Measurements from ENCODE around the gene DTNB. TPM values are rescaled to one million over a fixed set of nuclear protein-coding genes. Genes with fewer than 3 reads are reported as not detected.

DTNB gene
- total RNA-seq, 4 donors from 2014 or later = 12.4 to 28.8 (median 14.9) TPM

- intact Hi-C loops (cut with DNase I; ENCODE audit: low total_unique reads) = no loop called here
- H3K27ac ChIP-seq = no peak overlapping the region
- no peaks in the 10 kb centered on the region for H3K36me3 ChIP-seq
- DNase-seq = no peak
- no peaks in the 10 kb centered on the region for H3K27me3 ChIP-seq
- H3K4me3 ChIP-seq = no peak overlapping the region
- H3K9me3 ChIP-seq = no peaks in the 10 kb centered on the region
- TF ChIP-seq CTCF (IDR thresholded peaks at IDR 0.05) (no peak), POLR2A (IDR thresholded peaks at IDR 0.05) (no peak)
- H3K4me1 ChIP-seq = no peaks in the 10 kb centered on the region
Measured at GRCh38 chr2:25482341-25482740, 191.0 kb downstream of the DTNB start.

GRCh38 chr2:25481381-25482300 lies 191.7 kb downstream of the DTNB start:
- no peak for DNase-seq
- TF ChIP-seq CTCF (IDR thresholded peaks at IDR 0.05) (no peak), POLR2A (IDR thresholded peaks at IDR 0.05) (no peak)
- no peaks in the 10 kb centered on the region for H3K4me1 ChIP-seq
- H3K27ac ChIP-seq = no peak overlapping the region
- no peaks in the 10 kb centered on the region for H3K36me3 ChIP-seq
- H3K4me3 ChIP-seq = no peak overlapping the region
- no peaks in the 10 kb centered on the region for H3K27me3 ChIP-seq
- intact Hi-C loops (cut with DNase I; ENCODE audit: low total_unique reads) = no loop called here
- no peaks in the 10 kb centered on the region for H3K9me3 ChIP-seq

- Histone ChIP-seq H3K36me3 (no peaks in the 10 kb centered on the region), H3K4me1 (no peaks in the 10 kb centered on the region), H3K27me3 (no peaks in the 10 kb centered on the region), H3K27ac (no peak overlapping the region), H3K9me3 (no peaks in the 10 kb centered on the region), H3K4me3 (no peak overlapping the region)
- no peak for TF ChIP-seq CTCF (IDR thresholded peaks at IDR 0.05)
- no peak for TF ChIP-seq POLR2A (IDR thresholded peaks at IDR 0.05)
- intact Hi-C loops (cut with DNase I; ENCODE audit: low total_unique reads) = no loop called here
- DNase-seq = no peak
Measured at GRCh38 chr2:25480561-25480960, 192.8 kb downstream of the DTNB start.

DNA sequence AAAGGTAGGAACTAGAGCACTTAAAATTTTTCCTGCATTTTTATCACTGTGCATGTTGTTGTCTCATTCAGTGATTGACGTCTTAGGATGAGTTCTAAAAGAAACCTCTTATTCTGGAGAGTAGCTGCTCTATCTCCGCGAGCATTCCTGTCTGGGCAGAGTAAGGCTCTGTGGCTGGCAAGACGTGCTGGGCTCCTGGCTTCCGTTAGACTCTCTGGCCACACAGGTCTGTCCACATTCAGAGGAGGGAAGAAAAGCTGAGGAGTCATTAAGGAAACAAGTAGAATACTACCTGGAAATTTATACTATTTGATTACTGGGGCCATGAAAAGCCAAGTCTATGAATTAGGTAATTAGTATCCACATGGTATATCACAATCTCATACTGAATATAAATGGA lies 193.6 kb downstream of the DTNB start:
- Histone ChIP-seq H3K27ac (no peak overlapping the region), H3K27me3 (no peaks in the 10 kb centered on the region), H3K9me3 (no peaks in the 10 kb centered on the region), H3K4me1 (no peaks in the 10 kb centered on the region), H3K4me3 (no peak overlapping the region), H3K36me3 (no peaks in the 10 kb centered on the region)
- TF ChIP-seq CTCF (IDR thresholded peaks at IDR 0.05) (no peak), POLR2A (IDR thresholded peaks at IDR 0.05) (no peak)
- intact Hi-C loops (cut with DNase I; ENCODE audit: low total_unique reads) = no loop called here
- DNase-seq = no peak

DNA sequence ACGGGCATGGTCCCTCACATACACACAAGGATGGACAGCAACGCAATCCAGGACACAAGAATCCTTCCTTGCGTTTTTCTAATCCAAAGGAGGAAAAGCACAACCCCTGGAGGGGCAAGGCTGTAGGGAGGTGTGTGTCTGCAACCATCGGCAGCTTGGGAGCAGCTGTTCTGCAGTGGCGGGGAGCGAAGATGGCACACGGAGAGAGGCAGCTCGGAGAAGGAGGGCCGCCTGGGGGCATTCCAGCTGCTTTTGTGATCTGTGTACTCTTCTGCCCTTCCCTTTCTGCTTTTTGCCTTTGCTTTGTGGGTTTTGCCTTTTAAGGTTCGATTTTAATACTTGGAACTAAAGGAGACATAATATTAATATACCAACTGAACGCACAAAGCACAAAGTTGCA lies 194.6 kb downstream of the DTNB start:
- H3K27ac ChIP-seq = no peak overlapping the region
- H3K27me3 ChIP-seq = no peaks in the 10 kb centered on the region
- no peaks in the 10 kb centered on the region for H3K9me3 ChIP-seq
- TF ChIP-seq CTCF (IDR thresholded peaks at IDR 0.05) (no peak), POLR2A (IDR thresholded peaks at IDR 0.05) (no peak)
- no peak overlapping the region for H3K4me3 ChIP-seq
- no peaks in the 10 kb centered on the region for H3K4me1 ChIP-seq
- no peaks in the 10 kb centered on the region for H3K36me3 ChIP-seq
- DNase-seq = no peak
- intact Hi-C loops (cut with DNase I; ENCODE audit: low total_unique reads) = no loop called here

Measured in uterus (tissue), 4 donors.